HepG2 (cell line): ENCODE results near the gene CAPN12. TPM values are rescaled to one million over a fixed set of nuclear protein-coding genes. Genes with fewer than 3 reads are reported as not detected.

ENCODE experiments used
- FOXC1 ChIP-seq: sonication (generic); formaldehyde crosslinking; IDR thresholded peaks from 2 replicates; pipeline ENCODE4 v1.8.0; 2022; ENCODE audit warnings: mild to moderate bottlenecking, missing genetic modification reagents, borderline replicate concordance
- HNF1A ChIP-seq, 2 experiments: sonication (generic) in 1 of 2; formaldehyde crosslinking in 1 of 2; IDR thresholded peaks; 2 replicates each; pipeline versions ENCODE4 v1.4.0 to v1.6.1; 2016 to 2020; ENCODE audit warnings: borderline replicate concordance in 1 of 2, low read depth in 1 of 2, mild to moderate bottlenecking in 1 of 2, missing genetic modification reagents in 1 of 2
- HNF1B ChIP-seq: sonication (generic); formaldehyde crosslinking; IDR thresholded peaks from 2 replicates; pipeline ENCODE4 v1.5.1; 2020; ENCODE audit warnings: mild to moderate bottlenecking, moderate library complexity, missing genetic modification reagents
- KLF11 ChIP-seq: IDR thresholded peaks from 2 replicates; pipeline ENCODE4 v1.6.1; 2016; ENCODE audit warnings: missing compliant biosample characterization
- PAF1 ChIP-seq: IDR thresholded peaks from 2 replicates; pipeline ENCODE4 v1.6.1; 2016; ENCODE audit warnings: missing genetic modification reagents, missing compliant biosample characterization
- PRMT3 ChIP-seq: sonication (generic); formaldehyde crosslinking; IDR thresholded peaks from 2 replicates; pipeline ENCODE4 v1.8.1; 2022; ENCODE audit warnings: low read depth, mild to moderate bottlenecking, moderate library complexity, missing genetic modification reagents, borderline replicate concordance
- RNF2 ChIP-seq: fragments of 450-650 bp; conservative IDR thresholded peaks from 2 replicates; pipeline ENCODE4 v1.6.1; 2016; ENCODE audit warnings: low read depth
- SALL2 ChIP-seq: sonication (generic); formaldehyde crosslinking; IDR thresholded peaks from 2 replicates; pipeline ENCODE4 v1.8.1; 2023; ENCODE audit warnings: mild to moderate bottlenecking, missing genetic modification reagents, inconsistent platforms
- THYN1 ChIP-seq: sonication (generic); formaldehyde crosslinking; IDR thresholded peaks from 2 replicates; pipeline ENCODE4 v1.8.1; 2023; ENCODE audit warnings: low read depth, mild to moderate bottlenecking, moderate library complexity, missing genetic modification reagents, borderline replicate concordance
- TOE1 ChIP-seq: sonication (generic); formaldehyde crosslinking; IDR thresholded peaks from 2 replicates; pipeline ENCODE4 v1.4.0; 2020; ENCODE audit warnings: mild to moderate bottlenecking, missing genetic modification reagents
- ZNF605 ChIP-seq: sonication (generic); formaldehyde crosslinking; IDR thresholded peaks from 2 replicates; pipeline ENCODE4 v1.8.0; 2022; ENCODE audit warnings: mild to moderate bottlenecking, missing genetic modification reagents
- ZNF687 ChIP-seq: sonication (generic); formaldehyde crosslinking; IDR thresholded peaks from 2 replicates; pipeline ENCODE4 v1.5.1; 2020; ENCODE audit warnings: mild to moderate bottlenecking, missing genetic modification reagents, moderate library complexity
- ZNF737 ChIP-seq: sonication (generic); formaldehyde crosslinking; IDR thresholded peaks from 2 replicates; pipeline ENCODE4 v1.5.0; 2020; ENCODE audit warnings: missing genetic modification reagents, mild to moderate bottlenecking, borderline replicate concordance
- polyA plus RNA-seq, 8 experiments: library from polyadenylated mRNA; depleted of rRNA in 3 of 8; stranded (reverse) in 7 of 8; unstranded in 1 of 8; fragments of >200 nt; fragmentation: Illumina TruSeq in 4 of 8; extraction: Trizol in 4 of 8; gene quantifications; 2 replicates each; pipeline versions ENCODE4 v1.2.1 to v1.2.3, GENCODE V29; 2011 to 2016; ENCODE audit warnings: low read depth in 4 of 8, missing spikeins in 1 of 8, mixed read lengths in 1 of 8; ENCODE audit not compliant: insufficient read depth in 1 of 8
- total RNA-seq, 5 experiments: library from RNA; depleted of rRNA; stranded (reverse); fragments of >200 nt; fragmentation: Illumina TruSeq; extraction: Trizol; gene quantifications; 2 replicates each; pipeline ENCODE4 v1.2.3, GENCODE V29; 2016; ENCODE audit warnings: low read depth in 1 of 5
- TF ChIP-seq, protein P1 (sequence below): sonication (generic); formaldehyde crosslinking; IDR thresholded peaks from 2 replicates; pipeline ENCODE4 v1.5.1; 2020; ENCODE audit warnings: missing genetic modification reagents, mild to moderate bottlenecking, borderline replicate concordance
- TF ChIP-seq, protein P2 (sequence below): sonication (generic); formaldehyde crosslinking; IDR thresholded peaks from 2 replicates; pipeline ENCODE4 v1.9.0; 2021; ENCODE audit warnings: missing genetic modification reagents, borderline replicate concordance

Gene CAPN12
- total and polyA plus RNA-seq, 2 of the 13 experiments (the other 11 are each of a cell fraction or from before 2014, with no cell fraction given): 1.6 to 13.6 TPM

DNA sequence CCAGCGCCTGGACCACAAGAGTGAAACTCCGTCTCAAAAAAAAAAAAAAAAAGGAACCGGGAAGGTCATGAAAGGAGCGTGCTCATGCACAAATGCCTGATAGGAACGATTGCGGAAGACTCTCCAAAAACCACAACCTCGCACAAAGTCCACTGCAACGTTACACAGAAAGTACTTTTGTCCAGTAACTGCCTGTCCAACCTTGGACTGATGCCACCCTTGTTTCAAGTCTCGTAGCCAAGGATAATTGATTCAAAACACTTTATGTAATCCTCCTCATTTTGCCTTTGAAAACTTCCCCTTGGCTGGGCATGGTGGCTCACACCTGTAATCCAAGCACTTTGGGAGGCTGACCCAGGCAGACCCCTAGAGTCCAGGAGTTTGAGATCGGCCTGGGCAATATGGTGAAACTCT, 15.3 kb upstream of the CAPN12 start (continued):
- TF ChIP-seq HNF1A (IDR thresholded peaks at IDR 0.05; ENCODE audit: low read depth) (peak; percentile 84), HNF1A (CRISPR knock-in tag; IDR thresholded peaks at IDR 0.05; ENCODE audit: borderline replicate concordance) (peak; percentile 89), PRMT3 (no peak), SALL2 (CRISPR knock-in tag) (no peak), THYN1 (CRISPR knock-in tag) (no peak), KLF11 (CRISPR knock-in tag) (no peak), RNF2 (no peak), ZNF687 (CRISPR knock-in tag) (peak; percentile 23; the same call in 1 of the 2 replicates), ZNF605 (CRISPR knock-in tag) (peak; percentile 69; the same call in 1 of the 2 replicates), ZNF737 (CRISPR knock-in tag) (no peak), FOXC1 (no peak), HNF1B (no peak; the same call in 1 of the 2 replicates), PAF1 (CRISPR knock-in tag) (no peak), TOE1 (CRISPR knock-in tag) (no peak)
- TF ChIP-seq, protein P1, sequence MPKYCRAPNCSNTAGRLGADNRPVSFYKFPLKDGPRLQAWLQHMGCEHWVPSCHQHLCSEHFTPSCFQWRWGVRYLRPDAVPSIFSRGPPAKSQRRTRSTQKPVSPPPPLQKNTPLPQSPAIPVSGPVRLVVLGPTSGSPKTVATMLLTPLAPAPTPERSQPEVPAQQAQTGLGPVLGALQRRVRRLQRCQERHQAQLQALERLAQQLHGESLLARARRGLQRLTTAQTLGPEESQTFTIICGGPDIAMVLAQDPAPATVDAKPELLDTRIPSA (CRISPR knock-in tag): no peak
- TF ChIP-seq, protein P2, sequence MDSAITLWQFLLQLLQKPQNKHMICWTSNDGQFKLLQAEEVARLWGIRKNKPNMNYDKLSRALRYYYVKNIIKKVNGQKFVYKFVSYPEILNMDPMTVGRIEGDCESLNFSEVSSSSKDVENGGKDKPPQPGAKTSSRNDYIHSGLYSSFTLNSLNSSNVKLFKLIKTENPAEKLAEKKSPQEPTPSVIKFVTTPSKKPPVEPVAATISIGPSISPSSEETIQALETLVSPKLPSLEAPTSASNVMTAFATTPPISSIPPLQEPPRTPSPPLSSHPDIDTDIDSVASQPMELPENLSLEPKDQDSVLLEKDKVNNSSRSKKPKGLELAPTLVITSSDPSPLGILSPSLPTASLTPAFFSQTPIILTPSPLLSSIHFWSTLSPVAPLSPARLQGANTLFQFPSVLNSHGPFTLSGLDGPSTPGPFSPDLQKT (CRISPR knock-in tag): no peak
